HUES64 (cell line): ENCODE measurements around the gene KLHL10.
A peak's percentile ranks its signal among the peaks of the same experiment; 100 is the strongest.
"Not testable (repeated sequence)": the region's sequence is repeated elsewhere in the genome, so short reads cannot be mapped to it uniquely, and the experiment has no call there.

Experiments used
- H3K27ac ChIP-seq: 2 replicates; pipeline ENCODE4 v1.7.0; 2013; ENCODE audit warnings: low read depth, low read length, inconsistent platforms
- H3K27me3 ChIP-seq: 2 replicates; pipeline ENCODE4 v1.6.1; 2013; ENCODE audit warnings: mild to moderate bottlenecking, low read length; ENCODE audit not compliant: insufficient read depth
- H3K36me3 ChIP-seq: 2 replicates; pipeline ENCODE4 v1.6.1; 2013; ENCODE audit warnings: mild to moderate bottlenecking, low read length; ENCODE audit not compliant: insufficient read depth
- H3K4me1 ChIP-seq: 2 replicates; pipeline ENCODE4 v1.6.1; 2013; ENCODE audit warnings: mild to moderate bottlenecking, low read length, moderate library complexity; ENCODE audit not compliant: insufficient read depth
- H3K4me3 ChIP-seq: 2 replicates; pipeline ENCODE4 v1.5.1; 2013; ENCODE audit warnings: mild to moderate bottlenecking, low read length, moderate library complexity
- H3K9ac ChIP-seq: 2 replicates; pipeline ENCODE4 v1.6.1; 2013; ENCODE audit warnings: mild to moderate bottlenecking, low read depth, low read length
- H3K9me3 ChIP-seq: 2 replicates; pipeline ENCODE4 v1.6.1; 2013; ENCODE audit warnings: low read depth, low read length; ENCODE audit not compliant: insufficient read depth
- WGBS: fragments of 150-250, 120-280 bp; methylation state at CpG from one replicate; pipeline ENCODE4 v1.1.7; 2013; ENCODE audit warnings: missing lambda C conversion rate; 5-methylcytosine and 5-hydroxymethylcytosine counted together

Gene KLHL10

GRCh38 chr17:41816637-41817320, 20.8 kb upstream of the KLHL10 start:
- no peaks in the 10 kb centered on the region for H3K9me3 ChIP-seq
- no peak overlapping the region for H3K27ac ChIP-seq
- peaks cover 25% of the 10 kb centered on the region for H3K4me1 ChIP-seq
- 96% methylated on average over 23 of the region's 23 CpGs for WGBS
- H3K9ac ChIP-seq = no peak overlapping the region
- H3K27me3 ChIP-seq = no peaks in the 10 kb centered on the region
- H3K4me3 ChIP-seq = no peak overlapping the region
- peaks cover 25% of the 10 kb centered on the region for H3K36me3 ChIP-seq

GRCh38 chr17:41818024-41818423, 19.6 kb upstream of the KLHL10 start:
- Histone ChIP-seq H3K4me1 (peaks cover 25% of the 10 kb centered on the region), H3K9ac (no peak overlapping the region), H3K27me3 (no peaks in the 10 kb centered on the region), H3K9me3 (no peaks in the 10 kb centered on the region), H3K27ac (no peak overlapping the region), H3K4me3 (no peak overlapping the region), H3K36me3 (peaks cover 33% of the 10 kb centered on the region)
- 96% methylated on average over 20 of the region's 20 CpGs for WGBS

GRCh38 chr17:41821776-41822175, 15.8 kb upstream of the KLHL10 start:
- WGBS = 96% methylated on average over 14 of the region's 14 CpGs

GRCh38 chr17:41822216-41823140, 15.1 kb upstream of the KLHL10 start:
- Histone ChIP-seq H3K9ac (no peak overlapping the region), H3K27ac (no peak overlapping the region), H3K27me3 (no peaks in the 10 kb centered on the region), H3K36me3 (peaks cover 53% of the 10 kb centered on the region), H3K9me3 (no peaks in the 10 kb centered on the region), H3K4me3 (no peak overlapping the region), H3K4me1 (peaks cover 13% of the 10 kb centered on the region; the same call in 1 of the 2 replicates)
- WGBS = 92% methylated on average over 12 of the region's 12 CpGs

More at GRCh38 chr17:41821776-41822175, 15.8 kb upstream of the KLHL10 start:
- H3K27me3 ChIP-seq = no peaks in the 10 kb centered on the region
- peaks cover 13% of the 10 kb centered on the region; the same call in 1 of the 2 replicates for H3K4me1 ChIP-seq
- no peaks in the 10 kb centered on the region for H3K9me3 ChIP-seq
- H3K4me3 ChIP-seq = no peak overlapping the region
- H3K27ac ChIP-seq = no peak overlapping the region
- H3K9ac ChIP-seq = no peak overlapping the region
- peaks cover 50% of the 10 kb centered on the region for H3K36me3 ChIP-seq

GRCh38 chr17:41823141-41823524, 14.5 kb upstream of the KLHL10 start:
- WGBS = 83% methylated on average over 1 of the region's 1 CpG
- Histone ChIP-seq H3K27ac (no peak overlapping the region), H3K27me3 (no peaks in the 10 kb centered on the region), H3K4me3 (no peak overlapping the region), H3K9ac (no peak overlapping the region), H3K9me3 (no peaks in the 10 kb centered on the region), H3K36me3 (peaks cover 54% of the 10 kb centered on the region), H3K4me1 (peaks cover 13% of the 10 kb centered on the region; the same call in 1 of the 2 replicates)

- no peak overlapping the region for H3K27ac ChIP-seq
- H3K4me3 ChIP-seq = no peak overlapping the region
- no peaks in the 10 kb centered on the region for H3K9me3 ChIP-seq
- WGBS = 91% methylated on average over 7 of the region's 7 CpGs
- H3K27me3 ChIP-seq = no peaks in the 10 kb centered on the region
- peaks cover 54% of the 10 kb centered on the region for H3K36me3 ChIP-seq
- H3K9ac ChIP-seq = no peak overlapping the region
- peaks cover 13% of the 10 kb centered on the region; the same call in 1 of the 2 replicates for H3K4me1 ChIP-seq
Observed at GRCh38 chr17:41823580-41823979, 14.0 kb upstream of the KLHL10 start.

- Histone ChIP-seq H3K27ac (no peak overlapping the region), H3K4me3 (no peak overlapping the region), H3K27me3 (no peaks in the 10 kb centered on the region), H3K9ac (no peak overlapping the region), H3K36me3 (peaks cover 54% of the 10 kb centered on the region), H3K9me3 (no peaks in the 10 kb centered on the region), H3K4me1 (peaks cover 10% of the 10 kb centered on the region; the same call in 1 of the 2 replicates)
- 79% methylated on average over 7 of the region's 7 CpGs for WGBS
Observed at GRCh38 chr17:41824086-41824485, 13.5 kb upstream of the KLHL10 start.

- Histone ChIP-seq H3K27me3 (no peaks in the 10 kb centered on the region), H3K27ac (no peak overlapping the region), H3K9me3 (no peaks in the 10 kb centered on the region), H3K9ac (no peak overlapping the region), H3K36me3 (peaks cover 56% of the 10 kb centered on the region), H3K4me1 (no peaks in the 10 kb centered on the region), H3K4me3 (no peak overlapping the region)
- 96% methylated on average over 19 of the region's 19 CpGs for WGBS
Observed at GRCh38 chr17:41825175-41825845, 12.3 kb upstream of the KLHL10 start.

- H3K4me1 ChIP-seq, H3K27me3 ChIP-seq, H3K9me3 ChIP-seq, H3K4me3 ChIP-seq, H3K27ac ChIP-seq, H3K9ac ChIP-seq: not testable (repeated sequence)
- peaks cover 67% of the 10 kb centered on the region for H3K36me3 ChIP-seq
- 86% methylated on average over 10 of the region's 10 CpGs for WGBS
Observed at GRCh38 chr17:41829961-41830360, 7.7 kb upstream of the KLHL10 start.

- Histone ChIP-seq H3K4me3 (peak overlapping the region; percentile 84), H3K4me1 (peaks cover 6% of the 10 kb centered on the region; the same call in 1 of the 2 replicates), H3K9ac (peak overlapping the region; percentile 81), H3K9me3 (no peaks in the 10 kb centered on the region), H3K27ac (no peak overlapping the region), H3K36me3 (peaks cover 31% of the 10 kb centered on the region), H3K27me3 (peaks cover 11% of the 10 kb centered on the region)
- WGBS = 16% methylated on average over 13 of the region's 13 CpGs
Observed at GRCh38 chr17:41835214-41835799, 2.3 kb upstream of the KLHL10 start.
